ENCODE results near the gene CTPS1. TPM values are rescaled to one million over a fixed set of nuclear protein-coding genes. Genes with fewer than 3 reads are reported as not detected.

CTPS1 gene
- total and polyA plus RNA-seq, 2 donors from 2014 or later, result 8.8 to 23.8 TPM

DNA sequence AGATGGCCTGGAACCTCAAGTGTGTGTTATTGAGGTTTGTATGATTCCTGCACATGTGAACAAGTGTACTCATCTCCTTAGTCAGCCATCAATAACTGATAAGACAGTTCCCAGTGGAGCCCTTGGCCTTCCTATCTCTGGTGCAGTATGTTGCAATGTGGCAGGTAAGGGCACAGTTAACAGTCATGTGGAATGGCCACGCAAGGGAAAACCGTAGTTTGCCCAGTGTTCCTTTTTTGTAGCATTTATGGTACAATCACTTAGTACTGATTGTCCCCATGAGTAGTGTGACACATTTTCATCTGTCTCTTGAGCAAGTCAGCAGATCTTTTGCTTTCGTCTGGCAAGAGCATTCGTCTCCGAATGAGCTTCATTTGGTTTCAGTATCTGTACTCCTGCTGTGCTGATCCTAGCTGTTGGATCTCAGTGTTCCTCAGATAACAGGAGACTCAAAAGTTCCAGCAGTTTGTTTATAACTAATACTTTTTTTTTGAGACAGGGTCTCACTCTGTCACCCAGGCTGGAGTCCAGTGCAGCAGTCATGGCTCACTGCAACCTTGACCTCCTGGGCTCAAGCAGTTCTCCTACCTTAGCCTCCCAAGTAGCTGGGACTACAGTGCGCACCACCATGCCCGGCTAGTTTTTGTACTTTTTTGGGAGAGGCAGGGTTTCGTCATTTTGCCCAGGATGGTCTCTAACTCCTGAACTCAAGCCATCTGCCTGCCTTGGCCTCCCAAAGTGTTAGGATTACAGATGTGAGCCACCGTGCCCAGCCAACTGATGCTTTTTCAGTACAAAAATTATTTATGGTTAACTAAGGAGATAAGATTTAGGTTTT is 8.2 kb downstream of the CTPS1 start:
- Histone ChIP-seq H3K9me3 (ENCODE audit: control insufficient read depth in 2 of 3, insufficient read depth in 1 of 3, low read length in 3 of 3) (no peaks in the 10 kb centered on the region), H3K27me3 (ENCODE audit: control insufficient read depth, insufficient read depth, low read length) (no peaks in the 10 kb centered on the region), H3K4me1 (ENCODE audit: control insufficient read depth in 2 of 3, insufficient read depth in 2 of 3, low read depth in 1 of 3, low read length in 3 of 3) (peaks cover 9 to 25% (median 22%) of the 10 kb centered on the region in 3 donors), H3K9ac (ENCODE audit: low read length in 3 of 3) (no peak overlapping the region), H3K27ac (ENCODE audit: low read depth in 2 of 2, low read length in 2 of 2) (peak overlapping the region; percentile 65 to 66), H3K36me3 (ENCODE audit: control insufficient read depth in 2 of 3, insufficient read depth in 3 of 3, low read length in 3 of 3) (peaks cover 3 to 25% (median 19%) of the 10 kb centered on the region in 3 donors), H3K4me3 (ENCODE audit: low read length in 3 of 3) (no peak overlapping the region)
- intact Hi-C loops (cut with DNase I), result no loop called here
- DNase-seq (no peak), FAIRE-seq (no peak)
- TF ChIP-seq CTCF (IDR thresholded peaks at IDR 0.05; ENCODE audit: borderline replicate concordance, extremely low read depth, insufficient read depth), result no peak

DNA sequence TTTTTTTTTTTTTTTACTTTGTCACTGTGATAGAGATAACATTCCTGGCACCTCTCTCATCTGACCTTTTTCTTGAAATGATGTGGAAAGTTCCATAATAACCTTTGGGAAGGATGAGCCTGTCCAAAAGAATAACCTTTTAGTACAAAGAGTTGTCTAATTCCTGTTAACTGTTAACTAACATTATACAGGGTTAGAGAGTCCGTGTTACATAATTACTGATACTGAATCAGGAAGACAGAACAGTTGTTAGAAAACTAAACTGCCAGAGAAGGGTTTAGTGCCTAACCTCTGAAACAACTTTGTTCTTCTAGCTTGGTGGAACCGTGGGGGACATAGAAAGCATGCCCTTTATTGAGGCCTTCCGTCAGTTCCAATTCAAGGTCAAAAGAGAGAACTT is 8.8 kb downstream of the CTPS1 start:
- TF ChIP-seq CTCF (IDR thresholded peaks at IDR 0.05; ENCODE audit: borderline replicate concordance, extremely low read depth, insufficient read depth), result no peak
- Histone ChIP-seq H3K27ac (ENCODE audit: low read depth in 2 of 2, low read length in 2 of 2) (peak overlapping the region; percentile 65 to 66), H3K4me1 (ENCODE audit: control insufficient read depth in 2 of 3, insufficient read depth in 2 of 3, low read depth in 1 of 3, low read length in 3 of 3) (peaks cover 9 to 25% (median 22%) of the 10 kb centered on the region in 3 donors), H3K4me3 (ENCODE audit: low read length in 3 of 3) (peak overlapping the region in 2 of 3 donors; percentile 56 to 61), H3K27me3 (ENCODE audit: control insufficient read depth, insufficient read depth, low read length) (no peaks in the 10 kb centered on the region), H3K36me3 (ENCODE audit: control insufficient read depth in 2 of 3, insufficient read depth in 3 of 3, low read length in 3 of 3) (peaks cover 3 to 25% (median 19%) of the 10 kb centered on the region in 3 donors), H3K9ac (ENCODE audit: low read length in 3 of 3) (peak overlapping the region in 1 of 3 donors; percentile 49), H3K9me3 (ENCODE audit: control insufficient read depth in 2 of 3, insufficient read depth in 1 of 3, low read length in 3 of 3) (no peaks in the 10 kb centered on the region)
- intact Hi-C loops (cut with DNase I), result no loop called here
- FAIRE-seq (peak; percentile 55), DNase-seq (no peak)

- peak overlapping the region in 1 of 2 donors; percentile 63 for H3K27ac ChIP-seq (ENCODE audit: low read depth in 2 of 2, low read length in 2 of 2)
- DNase-seq (no peak), FAIRE-seq (no peak)
- no peaks in the 10 kb centered on the region for H3K9me3 ChIP-seq (ENCODE audit: control insufficient read depth in 2 of 3, insufficient read depth in 1 of 3, low read length in 3 of 3)
- no peak overlapping the region for H3K9ac ChIP-seq (ENCODE audit: low read length in 3 of 3)
- peaks cover 3 to 20% (median 19%) of the 10 kb centered on the region in 3 donors for H3K36me3 ChIP-seq (ENCODE audit: control insufficient read depth in 2 of 3, insufficient read depth in 3 of 3, low read length in 3 of 3)
- no peaks in the 10 kb centered on the region for H3K27me3 ChIP-seq (ENCODE audit: control insufficient read depth, insufficient read depth, low read length)
- TF ChIP-seq CTCF (IDR thresholded peaks at IDR 0.05; ENCODE audit: borderline replicate concordance, extremely low read depth, insufficient read depth), result no peak
- H3K4me3 ChIP-seq (ENCODE audit: low read length in 3 of 3), result peak overlapping the region in 2 of 3 donors; percentile 56 to 61
- H3K4me1 ChIP-seq (ENCODE audit: control insufficient read depth in 2 of 3, insufficient read depth in 2 of 3, low read depth in 1 of 3, low read length in 3 of 3), result peaks cover 9 to 25% (median 22%) of the 10 kb centered on the region in 3 donors
- intact Hi-C loops (cut with DNase I), result no loop called here
Observed at GRCh38 chr1:40989066-40989465, 9.6 kb downstream of the CTPS1 start.

Data from kidney (tissue), 14 donors.